GM03348 (cell line): ENCODE measurements around the gene FBXL20.
A peak's percentile ranks its signal among the peaks of the same experiment; 100 is the strongest.
"Not testable (repeated sequence)": the region's sequence is repeated elsewhere in the genome, so short reads cannot be mapped to it uniquely, and the experiment has no call there.

ENCODE experiments used
- DNase-seq: peaks from one replicate; pipeline ENCODE4 v3.0.0; 2012; ENCODE audit warnings: low spot score

Gene FBXL20, protein sequence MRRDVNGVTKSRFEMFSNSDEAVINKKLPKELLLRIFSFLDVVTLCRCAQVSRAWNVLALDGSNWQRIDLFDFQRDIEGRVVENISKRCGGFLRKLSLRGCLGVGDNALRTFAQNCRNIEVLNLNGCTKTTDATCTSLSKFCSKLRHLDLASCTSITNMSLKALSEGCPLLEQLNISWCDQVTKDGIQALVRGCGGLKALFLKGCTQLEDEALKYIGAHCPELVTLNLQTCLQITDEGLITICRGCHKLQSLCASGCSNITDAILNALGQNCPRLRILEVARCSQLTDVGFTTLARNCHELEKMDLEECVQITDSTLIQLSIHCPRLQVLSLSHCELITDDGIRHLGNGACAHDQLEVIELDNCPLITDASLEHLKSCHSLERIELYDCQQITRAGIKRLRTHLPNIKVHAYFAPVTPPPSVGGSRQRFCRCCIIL

DNA sequence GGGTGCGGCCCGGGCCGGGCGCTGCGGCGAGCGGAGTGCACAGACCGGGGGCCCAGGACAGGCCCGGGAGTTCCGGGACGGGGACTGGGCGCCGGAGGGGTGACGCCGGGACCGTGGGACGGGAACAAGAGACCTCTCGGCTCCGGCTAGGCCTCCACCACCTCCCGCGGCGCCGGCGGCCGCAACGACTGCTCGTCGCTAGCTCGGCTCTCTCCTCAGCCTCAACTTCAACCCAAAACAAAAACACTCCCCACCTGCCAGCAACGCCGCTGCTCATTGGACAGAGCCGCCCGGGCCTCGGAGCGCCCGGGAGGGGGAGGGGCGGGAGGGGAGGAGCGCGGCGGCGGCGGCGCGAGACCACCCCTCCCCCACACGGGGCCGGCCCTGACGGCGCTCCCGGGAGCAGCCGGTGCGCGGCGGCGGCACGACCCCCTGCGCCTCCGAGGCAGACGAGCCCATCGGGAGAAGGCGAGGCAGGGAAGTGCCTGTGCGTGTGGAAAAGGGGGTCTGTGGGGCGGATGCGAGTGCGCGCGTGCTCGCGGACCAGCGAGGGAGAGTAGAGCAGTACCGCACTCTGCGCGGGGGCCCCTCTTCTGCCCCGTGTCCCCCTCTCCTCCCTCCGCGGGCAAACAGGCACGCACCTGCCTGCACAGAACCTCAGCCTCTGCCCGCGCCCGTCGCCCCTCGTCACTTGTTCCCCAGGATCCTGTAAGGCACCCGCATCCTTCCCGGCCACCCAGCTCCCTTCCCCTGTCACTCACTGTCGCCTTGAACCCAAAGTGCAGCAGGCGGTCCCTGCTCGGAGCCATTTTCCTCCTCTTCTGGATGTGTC is at the start of gene FBXL20:
Gene FBXL20 (minus strand): TSS at position 215 of the 832 bp plus-strand sequence. CDS start 224 bp downstream, outside the sequence.
- peak; percentile 99 for DNase-seq

DNA sequence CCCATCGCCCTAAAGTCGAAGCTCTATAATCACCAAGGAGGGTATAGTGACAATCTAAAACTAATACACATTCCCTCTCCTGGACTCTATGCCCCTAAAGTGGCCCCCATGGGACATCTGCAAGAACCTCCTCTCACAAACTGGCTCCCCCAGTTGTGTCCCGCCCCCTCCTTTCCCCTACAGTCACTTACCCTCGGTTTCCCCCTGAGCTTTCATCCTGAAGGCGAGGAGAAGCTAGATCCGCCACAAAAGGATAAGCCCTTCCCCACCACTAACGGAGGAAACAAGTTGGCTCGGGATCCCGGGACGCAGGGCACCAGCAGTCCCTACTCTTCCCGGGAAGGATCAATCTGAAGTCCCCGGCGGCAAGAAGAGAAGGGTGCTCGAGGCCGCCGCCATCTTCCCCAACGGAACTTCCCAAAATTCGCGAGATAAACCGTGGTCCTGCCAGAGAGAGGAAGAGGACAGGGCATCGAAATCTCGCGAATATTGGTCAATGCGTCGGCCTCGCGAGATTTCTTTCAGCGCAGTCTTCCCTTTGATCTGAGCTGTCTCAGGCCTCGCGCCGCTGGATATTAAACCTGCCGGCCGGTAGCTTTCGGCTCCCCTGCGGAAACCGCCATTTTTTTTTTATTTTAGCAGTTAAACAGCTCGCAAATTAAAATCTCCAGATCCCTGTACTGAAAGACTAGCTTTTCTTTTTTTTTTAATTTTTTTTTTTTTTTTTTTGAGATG is 49.6 kb upstream of the FBXL20 start, which contains the start of gene MED1:
Gene MED1 (minus strand): TSS at position 417 of the 735 bp plus-strand sequence. CDS start 201 bp downstream, at position 216.
- peak; percentile 96 for DNase-seq

DNA sequence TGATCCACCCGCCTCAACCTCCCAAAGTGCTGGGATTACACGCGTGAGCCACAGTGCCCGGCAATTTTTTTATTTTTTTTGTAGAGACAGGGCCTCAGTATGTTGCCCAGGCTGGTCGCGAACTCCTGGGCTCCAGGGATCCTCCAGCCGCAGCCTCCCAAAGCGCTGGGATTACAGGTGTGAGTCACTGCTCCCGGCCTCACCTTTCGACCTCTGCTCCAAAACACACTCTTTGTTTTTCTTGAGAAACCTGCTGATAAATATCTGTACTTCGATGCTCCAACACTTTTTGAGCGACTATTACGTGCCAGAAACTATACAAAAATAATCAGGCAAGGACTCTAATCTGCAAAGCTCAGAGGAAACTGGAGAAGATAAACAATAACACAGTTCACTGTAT is 48.6 kb upstream of the FBXL20 start:
- no peak for DNase-seq

DNA sequence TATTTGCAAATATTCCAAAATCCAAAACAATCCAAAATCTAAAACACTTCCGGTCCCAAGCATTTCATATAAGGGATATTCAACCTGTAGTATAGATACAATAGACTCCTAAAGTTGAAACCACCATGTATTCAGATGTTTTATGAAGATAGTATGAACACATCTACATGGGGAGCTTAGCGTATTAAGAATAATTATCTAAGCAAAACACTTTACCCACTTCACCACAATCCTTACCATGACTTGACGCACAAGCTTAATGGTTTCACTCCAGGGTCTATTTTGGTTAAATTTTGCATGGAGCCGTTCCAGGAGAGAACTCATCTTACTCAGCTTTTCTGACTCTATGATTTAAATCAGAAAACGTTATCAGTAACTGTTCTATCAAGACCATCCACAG is 46.1 kb upstream of the FBXL20 start:
- no peak for DNase-seq

DNA sequence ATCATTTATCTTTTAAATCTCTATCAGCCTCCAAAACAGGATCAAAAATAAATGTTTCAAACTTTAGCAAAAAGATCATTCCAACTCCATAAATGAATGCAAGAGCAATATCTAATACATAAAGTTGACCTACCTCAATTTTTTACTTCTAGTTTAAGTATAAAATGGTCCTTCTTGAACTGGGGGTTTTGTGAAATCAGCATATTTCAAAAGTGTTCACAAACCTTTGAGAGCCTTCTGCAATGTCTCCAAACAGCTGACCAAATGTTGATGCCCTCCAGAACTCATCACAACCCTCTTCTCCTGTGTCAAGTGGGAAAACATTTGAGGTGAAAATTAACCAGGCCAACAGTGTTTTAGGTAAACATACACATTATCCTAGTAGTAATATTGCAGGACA is 41.9 kb upstream of the FBXL20 start:
- no peak for DNase-seq

DNA sequence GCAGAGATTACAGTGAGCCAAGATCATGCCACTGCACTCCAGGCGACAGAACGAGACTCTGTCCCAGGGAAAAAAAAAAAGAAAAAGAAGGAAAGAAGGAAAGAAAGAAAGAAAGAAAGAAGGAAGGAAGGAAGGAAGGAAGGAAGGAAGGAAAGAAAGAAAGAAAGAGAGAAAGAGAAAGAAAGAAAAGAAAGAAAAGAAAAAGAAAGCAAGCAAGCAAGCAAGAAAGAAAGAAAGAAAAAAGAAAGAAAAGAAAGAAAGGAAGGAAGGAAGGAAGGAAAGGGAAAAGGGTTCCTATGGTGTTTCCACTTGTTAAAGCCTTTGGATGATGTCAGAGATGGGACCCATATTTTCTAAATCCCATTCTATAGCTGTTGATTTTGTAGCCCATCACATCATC is 38.4 kb upstream of the FBXL20 start:
- not testable (repeated sequence) for DNase-seq

DNA sequence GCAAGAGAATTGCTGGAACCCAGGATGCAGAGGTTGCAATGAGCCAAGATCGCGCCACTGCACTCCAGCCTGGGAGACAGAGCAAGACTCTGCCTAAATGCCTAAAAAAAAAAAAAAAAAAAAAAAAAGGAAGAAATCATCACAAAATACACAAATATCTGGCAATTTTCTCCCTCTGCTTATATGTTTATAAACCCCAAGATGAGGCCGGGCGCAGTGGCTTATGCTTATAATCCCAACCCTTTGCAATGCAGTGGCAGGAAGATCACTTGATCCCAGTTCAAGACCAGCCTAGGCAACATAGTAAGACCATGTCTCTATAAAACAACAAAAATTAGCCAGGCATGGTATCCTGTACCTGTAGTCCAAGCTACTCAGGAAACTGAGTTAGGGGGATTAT is 28.2 kb upstream of the FBXL20 start:
- no peak for DNase-seq

DNA sequence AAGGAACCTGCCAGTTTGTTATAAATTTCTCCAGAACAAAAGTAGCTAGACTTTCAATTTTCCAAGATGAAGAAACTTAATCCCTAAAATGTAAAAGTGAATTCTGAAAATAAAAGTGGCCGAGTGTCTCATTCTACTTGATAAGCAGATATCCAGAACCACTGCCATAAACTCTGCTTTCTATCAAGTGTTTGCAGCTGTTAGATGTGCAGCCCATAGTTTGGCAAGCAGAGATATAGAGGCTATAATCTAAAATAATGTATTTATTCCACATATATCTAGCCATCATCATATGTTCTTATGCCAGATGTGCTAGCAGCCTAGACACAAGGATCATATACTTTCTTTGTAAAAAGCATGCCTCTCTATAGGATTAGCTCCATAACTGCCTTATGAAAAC is 14.7 kb upstream of the FBXL20 start:
- no peak for DNase-seq

DNA sequence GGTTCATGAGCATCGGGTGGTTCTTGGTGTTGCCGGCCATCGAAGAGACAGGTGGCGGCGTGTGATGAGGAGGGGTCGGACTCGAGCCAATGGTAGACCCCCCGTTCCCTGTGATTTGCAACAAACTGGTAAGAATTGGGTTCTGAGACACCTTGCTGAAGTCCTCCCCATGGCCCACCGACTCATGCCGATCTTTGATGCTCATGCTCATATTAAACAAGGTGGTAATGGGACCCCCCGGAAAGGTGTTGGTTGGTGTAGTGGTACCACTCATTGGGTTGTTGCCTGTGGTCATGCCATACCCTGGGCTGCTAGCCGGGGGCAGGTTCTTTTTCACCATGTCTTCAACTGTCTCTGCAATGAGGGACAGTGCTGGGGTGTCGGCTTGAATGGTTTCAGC is 8.9 kb upstream of the FBXL20 start:
- no peak for DNase-seq

DNA sequence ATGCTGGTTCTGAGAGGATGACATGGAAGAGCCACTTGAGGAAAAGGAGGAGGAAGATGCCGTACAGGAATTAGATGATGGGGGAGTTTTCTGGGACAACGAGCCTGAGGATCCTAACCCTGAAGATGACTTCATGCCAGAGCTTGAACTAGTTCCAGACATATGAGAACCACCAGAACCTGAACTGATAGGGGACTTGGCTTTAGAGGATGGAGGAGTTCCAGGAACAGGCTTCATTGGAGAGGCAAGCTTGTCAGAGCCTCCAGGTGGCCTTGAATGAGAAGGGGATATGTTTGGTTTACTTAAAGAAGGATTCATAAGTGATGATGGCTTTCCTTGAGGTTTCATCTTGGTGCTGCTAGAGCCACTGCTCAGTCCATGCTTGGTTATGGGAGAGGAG is 6.9 kb upstream of the FBXL20 start:
- no peak for DNase-seq

DNA sequence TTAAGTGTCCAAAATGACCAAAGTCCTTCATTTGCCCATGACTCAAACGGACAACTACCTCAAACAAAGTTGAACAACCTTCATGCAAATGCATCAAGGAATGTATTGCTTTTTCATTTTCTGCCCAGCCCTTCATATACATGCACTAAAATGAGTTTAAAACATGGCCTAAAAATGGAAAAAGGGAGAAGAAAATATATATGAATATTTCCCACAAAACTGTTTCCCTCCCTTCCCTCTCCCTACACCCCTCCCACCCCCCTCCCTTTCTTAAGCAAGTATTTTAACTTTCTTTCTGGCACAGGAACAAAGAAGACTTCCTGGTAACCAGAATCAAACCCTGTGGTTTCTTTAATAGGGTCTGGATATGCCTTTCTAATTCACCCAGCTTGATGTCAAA is 5.5 kb upstream of the FBXL20 start:
- no peak for DNase-seq

DNA sequence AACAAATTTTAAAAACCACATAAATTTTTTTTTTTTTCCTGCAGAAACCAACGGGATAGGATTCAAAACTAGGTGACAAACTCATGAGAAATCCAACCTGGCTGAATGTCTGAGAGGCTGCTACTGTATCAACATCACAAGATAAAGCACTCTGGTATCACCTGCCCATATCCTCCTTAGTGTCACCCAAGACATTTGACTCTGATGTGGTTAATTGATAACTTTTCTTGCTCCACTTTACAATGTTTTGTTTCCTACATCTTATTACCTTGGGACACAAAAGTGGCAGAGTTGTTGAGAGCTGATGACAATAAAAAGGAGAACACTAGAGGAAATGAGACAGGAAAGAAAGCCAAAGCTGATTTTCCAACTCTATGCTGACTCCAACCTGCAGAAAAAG is 4.0 kb upstream of the FBXL20 start:
- DNase-seq, result no peak

DNA sequence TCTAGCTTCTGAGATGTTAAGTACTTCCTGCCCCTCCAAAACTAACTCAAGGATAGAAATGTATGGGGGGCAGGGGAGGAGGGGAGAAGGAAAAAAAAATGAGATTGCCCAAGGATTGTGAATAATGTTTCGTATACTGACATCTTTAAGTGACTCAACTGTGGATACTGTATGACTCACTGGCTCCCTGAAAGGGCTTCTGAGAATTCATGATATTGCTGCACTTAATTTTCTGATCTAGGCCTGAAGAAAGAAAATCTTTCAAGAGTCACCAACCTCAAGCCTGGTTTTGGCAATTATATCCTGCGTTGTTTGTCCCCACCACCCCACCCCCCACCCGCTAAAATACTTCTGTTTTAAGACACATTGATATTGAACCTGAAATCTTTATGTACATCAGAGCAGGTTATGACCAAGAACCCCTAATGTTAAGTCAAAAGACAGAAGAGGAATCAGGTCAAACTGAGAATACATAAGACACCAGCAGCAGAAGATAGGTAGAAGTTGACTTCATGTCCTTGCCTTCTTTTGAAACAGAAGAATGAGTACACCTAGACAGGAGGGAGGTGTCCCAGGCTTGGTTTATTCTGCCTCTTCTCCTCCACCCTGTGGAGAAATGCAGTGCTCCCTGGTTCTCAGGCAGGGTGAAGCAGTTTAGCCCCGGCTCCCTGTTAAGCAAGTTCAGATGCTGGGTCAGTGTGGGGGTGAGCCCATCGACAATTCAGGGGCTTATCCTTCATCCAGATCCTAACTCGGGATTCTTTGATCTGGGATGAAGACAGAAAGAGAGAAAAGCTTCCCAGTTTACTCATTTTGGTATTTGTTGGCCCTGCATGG is 3.3 kb upstream of the FBXL20 start:
- peak; percentile 82 for DNase-seq

DNA sequence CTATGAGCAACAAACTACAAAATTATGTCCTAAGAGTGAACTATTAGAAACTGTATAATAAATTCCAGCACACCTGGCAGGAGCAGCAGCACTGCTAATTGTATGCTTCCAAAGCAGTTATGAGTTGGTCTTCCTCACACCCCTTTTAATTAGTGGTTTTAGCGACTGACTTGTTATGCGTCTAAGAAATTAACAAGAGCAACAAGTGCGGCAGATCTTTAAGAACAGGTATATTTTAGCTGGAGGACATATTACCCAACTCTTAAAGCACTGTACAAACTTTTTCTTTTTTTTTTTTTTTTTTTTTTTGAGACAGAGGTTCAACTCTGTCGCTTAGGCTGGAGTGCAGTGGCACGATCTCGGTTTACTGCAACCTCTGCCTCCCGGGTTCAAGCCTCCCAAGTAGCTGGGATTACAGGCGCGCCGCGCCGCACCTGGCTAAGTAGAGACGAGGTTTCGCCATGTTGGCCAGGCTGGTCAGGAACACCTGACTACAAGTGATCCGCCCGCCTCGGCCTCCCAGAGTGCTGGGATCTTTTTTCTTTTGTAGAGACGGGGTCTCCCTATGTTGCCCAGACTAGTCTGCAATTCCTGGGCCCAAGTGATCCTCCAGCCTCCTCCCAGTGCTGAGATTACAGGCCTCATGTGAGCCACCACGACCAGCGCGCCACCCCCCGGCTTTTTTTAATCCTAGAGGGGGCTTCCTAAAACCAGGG is 1.6 kb upstream of the FBXL20 start:
- no peak for DNase-seq

DNA sequence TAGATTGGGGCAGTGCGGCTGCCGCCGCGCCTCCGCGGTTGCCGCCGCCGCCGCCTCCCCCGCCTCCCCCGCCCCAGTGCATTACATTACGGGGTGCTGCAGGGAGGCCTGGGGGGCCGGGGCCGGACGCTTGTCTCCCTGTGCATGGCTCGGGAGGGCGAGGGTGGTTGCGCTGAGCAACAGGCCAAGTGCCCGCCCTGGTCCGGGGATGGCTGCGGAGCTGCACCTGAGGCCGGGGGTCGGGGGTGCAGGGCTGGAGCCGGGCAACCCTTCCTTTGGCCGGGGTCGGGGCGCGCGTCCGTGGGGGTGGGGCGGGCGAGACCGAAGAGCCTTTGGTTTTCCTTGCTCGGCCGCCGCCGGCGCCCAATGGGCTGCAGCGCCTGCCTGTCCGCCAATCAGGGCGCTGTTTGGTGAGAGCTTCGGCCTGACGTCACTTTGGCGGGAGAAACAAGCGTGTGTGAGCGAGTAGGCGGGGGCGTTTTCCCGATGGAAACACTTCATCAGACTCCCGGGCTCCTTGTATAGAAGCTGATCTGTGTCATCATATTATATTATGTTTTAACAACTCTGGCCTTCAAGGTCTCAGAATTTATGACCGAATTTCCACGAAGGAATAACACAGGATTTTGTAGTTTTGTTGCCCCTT is 941 bp upstream of the FBXL20 start:
- DNase-seq, result peak; percentile 98

DNA sequence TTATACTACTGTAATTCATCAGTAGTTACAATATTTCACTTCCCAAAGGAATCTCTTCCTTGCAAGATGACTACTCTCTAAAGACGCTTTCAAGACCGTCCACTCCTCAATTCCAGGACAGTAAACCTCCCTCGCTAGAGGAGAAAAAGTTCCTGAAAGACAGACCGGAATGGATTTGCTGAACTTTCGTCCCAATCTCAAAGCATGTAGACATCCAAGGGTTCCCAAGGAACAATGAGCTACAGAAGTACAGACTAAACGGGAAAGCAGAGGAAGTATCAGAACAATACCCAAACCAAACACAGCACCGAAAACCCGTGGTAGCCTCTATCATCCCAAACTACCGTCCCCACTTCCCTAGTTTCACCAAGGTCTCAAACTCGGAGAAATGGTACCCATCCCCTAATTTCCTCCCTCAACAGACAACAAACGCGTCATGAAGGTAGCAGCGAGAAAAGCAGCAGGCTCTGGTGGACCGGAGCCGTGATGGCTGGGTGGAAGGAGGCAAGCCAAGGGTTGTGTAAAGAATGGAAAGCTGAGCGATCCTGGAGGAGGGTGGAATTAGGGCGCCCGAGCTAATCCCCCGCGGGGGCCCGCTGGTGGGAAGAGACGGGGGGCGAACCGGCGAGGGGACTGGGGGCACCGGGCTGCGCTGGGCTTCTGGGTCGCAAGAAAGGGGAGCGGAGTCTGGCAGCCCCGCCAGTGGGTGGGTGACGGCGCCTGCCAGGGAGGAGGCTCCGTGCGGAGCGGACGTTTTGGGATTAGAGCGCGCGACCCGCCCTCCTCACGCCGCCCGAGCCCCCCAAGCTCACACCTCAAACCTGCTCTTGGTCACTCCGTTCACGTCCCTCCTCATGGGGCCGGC is 647 bp downstream of the FBXL20 start:
- DNase-seq, result peak; percentile 9

DNA sequence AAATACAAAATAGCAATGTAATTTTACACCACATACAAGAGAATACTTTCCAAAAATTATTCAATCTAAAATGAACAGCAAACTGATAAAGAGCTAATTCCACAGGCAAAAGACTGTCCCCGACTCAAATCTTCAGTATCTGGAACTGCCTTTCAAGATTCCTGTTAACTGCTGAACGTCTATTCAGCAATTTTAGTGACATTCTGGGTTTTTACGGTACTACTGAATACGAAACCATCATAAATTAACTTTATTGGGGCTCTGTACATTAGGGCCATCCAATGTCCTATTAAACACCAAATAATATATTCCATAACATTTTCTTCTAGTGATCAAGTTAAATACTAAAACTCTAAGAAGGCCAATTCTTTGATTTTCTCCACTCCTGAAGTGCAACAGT is 1.6 kb downstream of the FBXL20 start:
- DNase-seq, result no peak

DNA sequence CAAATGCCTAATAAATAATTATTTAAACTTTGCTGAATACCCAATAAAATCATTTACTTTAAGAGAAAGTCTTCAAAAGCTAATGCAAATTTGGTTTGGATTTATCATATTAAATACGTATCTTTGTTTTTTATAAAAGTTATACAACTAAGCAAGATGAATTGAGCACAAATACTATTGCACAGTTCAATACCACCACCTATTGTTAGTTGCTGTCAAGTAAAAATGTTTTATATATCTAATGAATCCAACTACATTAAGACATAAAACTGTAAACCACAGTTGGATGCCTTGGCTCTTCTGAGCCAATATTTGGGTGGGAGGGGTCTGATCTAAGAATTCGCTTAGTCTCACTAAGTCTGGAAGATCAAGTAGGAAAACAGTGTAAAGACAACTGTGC is 7.7 kb downstream of the FBXL20 start:
- DNase-seq, result peak; percentile 28

DNA sequence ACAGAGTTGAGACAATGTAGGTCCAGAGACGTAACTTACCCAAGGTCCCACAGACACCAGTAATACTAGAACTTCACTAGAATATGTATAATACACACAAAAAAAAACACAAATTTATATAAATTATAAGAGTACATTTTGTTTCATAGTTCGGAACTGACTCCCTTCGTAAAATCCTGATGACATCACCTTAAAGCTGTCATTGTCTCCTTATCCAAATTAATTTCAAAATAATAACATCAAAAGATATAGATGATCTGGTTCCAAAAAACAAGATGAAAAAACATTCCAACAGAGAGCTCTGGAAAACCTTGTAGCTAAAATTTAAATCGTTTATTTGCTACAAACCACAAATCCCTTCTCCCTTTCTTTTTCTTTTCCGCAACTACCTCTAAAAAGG is 10.0 kb downstream of the FBXL20 start:
- no peak for DNase-seq
